ENCODE results near the gene DCC. TPM values are rescaled to one million over a fixed set of nuclear protein-coding genes. Genes with fewer than 3 reads are reported as not detected.

Gene DCC
- total RNA-seq, 1 donor from 2014 or later = 5.6 TPM

GRCh38 chr18:53142005-53142404 lies 802.0 kb downstream of the DCC start:
- no peak for DNase-seq
- no peaks in the 10 kb centered on the region for H3K9me3 Mint-ChIP-seq (ENCODE audit: unreplicated experiment)
- H3K27ac Mint-ChIP-seq (ENCODE audit: unreplicated experiment) = no peak overlapping the region
- no peaks in the 10 kb centered on the region for H3K4me1 Mint-ChIP-seq (ENCODE audit: low read depth, unreplicated experiment)
- no peak overlapping the region for H3K4me3 Mint-ChIP-seq (ENCODE audit: unreplicated experiment)
- TF ChIP-seq CTCF (IDR thresholded peaks at IDR 0.05; ENCODE audit: partially characterized antibody, unreplicated experiment) = no peak
- H3K36me3 Mint-ChIP-seq (ENCODE audit: unreplicated experiment) = no peaks in the 10 kb centered on the region
- no peaks in the 10 kb centered on the region for H3K27me3 Mint-ChIP-seq (ENCODE audit: unreplicated experiment)

- DNase-seq = no peak
- TF ChIP-seq CTCF (IDR thresholded peaks at IDR 0.05; ENCODE audit: partially characterized antibody, unreplicated experiment) = no peak
- Mint-ChIP-seq H3K4me3 (ENCODE audit: unreplicated experiment) (no peak overlapping the region), H3K27ac (ENCODE audit: unreplicated experiment) (no peak overlapping the region), H3K9me3 (ENCODE audit: unreplicated experiment) (peaks cover 3% of the 10 kb centered on the region), H3K4me1 (ENCODE audit: low read depth, unreplicated experiment) (peaks cover 26% of the 10 kb centered on the region), H3K27me3 (ENCODE audit: unreplicated experiment) (peaks cover 5% of the 10 kb centered on the region), H3K36me3 (ENCODE audit: unreplicated experiment) (no peaks in the 10 kb centered on the region)
Measured at GRCh38 chr18:53147472-53147871, 807.5 kb downstream of the DCC start.

- H3K36me3 Mint-ChIP-seq (ENCODE audit: unreplicated experiment) = no peaks in the 10 kb centered on the region
- H3K27ac Mint-ChIP-seq (ENCODE audit: unreplicated experiment) = peak overlapping the region; percentile 66
- H3K9me3 Mint-ChIP-seq (ENCODE audit: unreplicated experiment) = peaks cover 3% of the 10 kb centered on the region
- DNase-seq = peak; percentile 38
- TF ChIP-seq CTCF (IDR thresholded peaks at IDR 0.05; ENCODE audit: partially characterized antibody, unreplicated experiment) = no peak
- peaks cover 5% of the 10 kb centered on the region for H3K27me3 Mint-ChIP-seq (ENCODE audit: unreplicated experiment)
- H3K4me1 Mint-ChIP-seq (ENCODE audit: low read depth, unreplicated experiment) = peaks cover 30% of the 10 kb centered on the region
- peak overlapping the region; percentile 8 for H3K4me3 Mint-ChIP-seq (ENCODE audit: unreplicated experiment)
Measured at GRCh38 chr18:53148123-53148522, 808.1 kb downstream of the DCC start.

- H3K4me3 Mint-ChIP-seq (ENCODE audit: unreplicated experiment) = no peak overlapping the region
- peaks cover 29% of the 10 kb centered on the region for H3K4me1 Mint-ChIP-seq (ENCODE audit: low read depth, unreplicated experiment)
- H3K36me3 Mint-ChIP-seq (ENCODE audit: unreplicated experiment) = no peaks in the 10 kb centered on the region
- H3K27ac Mint-ChIP-seq (ENCODE audit: unreplicated experiment) = no peak overlapping the region
- H3K9me3 Mint-ChIP-seq (ENCODE audit: unreplicated experiment) = peaks cover 3% of the 10 kb centered on the region
- DNase-seq = no peak
- TF ChIP-seq CTCF (IDR thresholded peaks at IDR 0.05; ENCODE audit: partially characterized antibody, unreplicated experiment) = no peak
- H3K27me3 Mint-ChIP-seq (ENCODE audit: unreplicated experiment) = peaks cover 5% of the 10 kb centered on the region
Measured at GRCh38 chr18:53152476-53152875, 812.5 kb downstream of the DCC start.

- Mint-ChIP-seq H3K4me3 (ENCODE audit: unreplicated experiment) (no peak overlapping the region), H3K9me3 (ENCODE audit: unreplicated experiment) (no peaks in the 10 kb centered on the region), H3K36me3 (ENCODE audit: unreplicated experiment) (no peaks in the 10 kb centered on the region), H3K27ac (ENCODE audit: unreplicated experiment) (no peak overlapping the region), H3K27me3 (ENCODE audit: unreplicated experiment) (peaks cover 2% of the 10 kb centered on the region), H3K4me1 (ENCODE audit: low read depth, unreplicated experiment) (peaks cover 21% of the 10 kb centered on the region)
- DNase-seq = peak; percentile 73
- peak; percentile 79 for TF ChIP-seq CTCF (IDR thresholded peaks at IDR 0.05; ENCODE audit: partially characterized antibody, unreplicated experiment)
Measured at GRCh38 chr18:53153281-53153680, 813.3 kb downstream of the DCC start.
